Measurements from ENCODE around the gene MSMB. TPM values are rescaled to one million over a fixed set of nuclear protein-coding genes. Genes with fewer than 3 reads are reported as not detected.
"Not testable (repeated sequence)": the region's sequence is repeated elsewhere in the genome, so short reads cannot be mapped to it uniquely, and the experiment has no call there.

MSMB gene
- total RNA-seq, 1 donor from 2014 or later, result not detected

GRCh38 chr10:46069771-46070463, 23.8 kb upstream of the MSMB start:
- DNase-seq (ENCODE audit: low spot score), result no peak

- DNase-seq (ENCODE audit: low spot score), result no peak
These were observed 22.8 kb upstream of the MSMB start for GRCh38 chr10:46068905-46069304.

GRCh38 chr10:46068117-46068516, 22.0 kb upstream of the MSMB start:
- no peak for DNase-seq (ENCODE audit: low spot score)

- DNase-seq (ENCODE audit: low spot score), result no peak
These were observed 18.3 kb upstream of the MSMB start for GRCh38 chr10:46064269-46064817.

GRCh38 chr10:46062723-46063428, 16.8 kb upstream of the MSMB start:
- no peak for DNase-seq (ENCODE audit: low spot score)

- DNase-seq (ENCODE audit: low spot score), result no peak
These were observed 14.6 kb upstream of the MSMB start for GRCh38 chr10:46060706-46061105.

- DNase-seq (ENCODE audit: low spot score), result not testable (repeated sequence)
These were observed 11.9 kb upstream of the MSMB start for GRCh38 chr10:46057927-46058326.

GRCh38 chr10:46057038-46057437, 11.0 kb upstream of the MSMB start:
- no peak for DNase-seq (ENCODE audit: low spot score)

GRCh38 chr10:46055771-46056170, 9.7 kb upstream of the MSMB start:
- DNase-seq (ENCODE audit: low spot score), result no peak

GRCh38 chr10:46053534-46054434, 7.7 kb upstream of the MSMB start:
- DNase-seq (ENCODE audit: low spot score), result no peak

- DNase-seq (ENCODE audit: low spot score), result no peak
These were observed 6.8 kb upstream of the MSMB start for GRCh38 chr10:46052791-46053375.

- no peak for DNase-seq (ENCODE audit: low spot score)
These were observed 6.2 kb upstream of the MSMB start for GRCh38 chr10:46052057-46052790.

GRCh38 chr10:46050941-46051623, 5.0 kb upstream of the MSMB start:
- no peak for DNase-seq (ENCODE audit: low spot score)

GRCh38 chr10:46049497-46049831, 3.4 kb upstream of the MSMB start:
- DNase-seq (ENCODE audit: low spot score), result not testable (repeated sequence)

- no peak for DNase-seq (ENCODE audit: low spot score)
These were observed 2.1 kb upstream of the MSMB start for GRCh38 chr10:46048152-46048551.

GRCh38 chr10:46042527-46042926, 3.5 kb downstream of the MSMB start:
- no peak for DNase-seq (ENCODE audit: low spot score)

GRCh38 chr10:46040004-46040403, 6.1 kb downstream of the MSMB start:
- no peak for DNase-seq (ENCODE audit: low spot score)

- no peak for DNase-seq (ENCODE audit: low spot score)
These were observed 8.8 kb downstream of the MSMB start for GRCh38 chr10:46037107-46037825.

- DNase-seq (ENCODE audit: low spot score), result no peak
These were observed 9.9 kb downstream of the MSMB start for GRCh38 chr10:46035923-46036849.

All from ureter (tissue), 1 donor.